Measurements from ENCODE around the gene PDE6D.
"Not testable (repeated sequence)": the region's sequence is repeated elsewhere in the genome, so short reads cannot be mapped to it uniquely, and the experiment has no call there.

- TF ChIP-seq CTCF (IDR thresholded peaks at IDR 0.05); POLR2AphosphoS5 (IDR thresholded peaks at IDR 0.05; ENCODE audit: low read depth, low read length); SIN3A (IDR thresholded peaks at IDR 0.05; ENCODE audit: borderline replicate concordance, insufficient read depth, low read depth, low read length); TCF7L2 (IDR thresholded peaks at IDR 0.05; ENCODE audit: low read depth, low read length): not testable (repeated sequence)
- TF ChIP-seq, protein P1, sequence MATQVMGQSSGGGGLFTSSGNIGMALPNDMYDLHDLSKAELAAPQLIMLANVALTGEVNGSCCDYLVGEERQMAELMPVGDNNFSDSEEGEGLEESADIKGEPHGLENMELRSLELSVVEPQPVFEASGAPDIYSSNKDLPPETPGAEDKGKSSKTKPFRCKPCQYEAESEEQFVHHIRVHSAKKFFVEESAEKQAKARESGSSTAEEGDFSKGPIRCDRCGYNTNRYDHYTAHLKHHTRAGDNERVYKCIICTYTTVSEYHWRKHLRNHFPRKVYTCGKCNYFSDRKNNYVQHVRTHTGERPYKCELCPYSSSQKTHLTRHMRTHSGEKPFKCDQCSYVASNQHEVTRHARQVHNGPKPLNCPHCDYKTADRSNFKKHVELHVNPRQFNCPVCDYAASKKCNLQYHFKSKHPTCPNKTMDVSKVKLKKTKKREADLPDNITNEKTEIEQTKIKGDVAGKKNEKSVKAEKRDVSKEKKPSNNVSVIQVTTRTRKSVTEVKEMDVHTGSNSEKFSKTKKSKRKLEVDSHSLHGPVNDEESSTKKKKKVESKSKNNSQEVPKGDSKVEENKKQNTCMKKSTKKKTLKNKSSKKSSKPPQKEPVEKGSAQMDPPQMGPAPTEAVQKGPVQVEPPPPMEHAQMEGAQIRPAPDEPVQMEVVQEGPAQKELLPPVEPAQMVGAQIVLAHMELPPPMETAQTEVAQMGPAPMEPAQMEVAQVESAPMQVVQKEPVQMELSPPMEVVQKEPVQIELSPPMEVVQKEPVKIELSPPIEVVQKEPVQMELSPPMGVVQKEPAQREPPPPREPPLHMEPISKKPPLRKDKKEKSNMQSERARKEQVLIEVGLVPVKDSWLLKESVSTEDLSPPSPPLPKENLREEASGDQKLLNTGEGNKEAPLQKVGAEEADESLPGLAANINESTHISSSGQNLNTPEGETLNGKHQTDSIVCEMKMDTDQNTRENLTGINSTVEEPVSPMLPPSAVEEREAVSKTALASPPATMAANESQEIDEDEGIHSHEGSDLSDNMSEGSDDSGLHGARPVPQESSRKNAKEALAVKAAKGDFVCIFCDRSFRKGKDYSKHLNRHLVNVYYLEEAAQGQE (IDR thresholded peaks at IDR 0.05; ENCODE audit: insufficient read depth in 1 of 2, low read depth in 2 of 2, low read length in 1 of 2), result not testable (repeated sequence)
These were observed 32.8 kb downstream of the PDE6D start for GRCh38 chr2:231748153-231748896.
